GM19351 (cell line): Measurements from ENCODE around the gene CCR1.
"Not testable (repeated sequence)": the region's sequence is repeated elsewhere in the genome, so short reads cannot be mapped to it uniquely, and the experiment has no call there.

Experiments
- ATAC-seq: cut with Tn5 transposase; IDR thresholded peaks from one replicate; pipeline ENCODE4 v1.9.1; 2021; ENCODE audit warnings: mild to moderate bottlenecking, moderate library complexity; ENCODE audit not compliant: unreplicated experiment

Gene CCR1

DNA sequence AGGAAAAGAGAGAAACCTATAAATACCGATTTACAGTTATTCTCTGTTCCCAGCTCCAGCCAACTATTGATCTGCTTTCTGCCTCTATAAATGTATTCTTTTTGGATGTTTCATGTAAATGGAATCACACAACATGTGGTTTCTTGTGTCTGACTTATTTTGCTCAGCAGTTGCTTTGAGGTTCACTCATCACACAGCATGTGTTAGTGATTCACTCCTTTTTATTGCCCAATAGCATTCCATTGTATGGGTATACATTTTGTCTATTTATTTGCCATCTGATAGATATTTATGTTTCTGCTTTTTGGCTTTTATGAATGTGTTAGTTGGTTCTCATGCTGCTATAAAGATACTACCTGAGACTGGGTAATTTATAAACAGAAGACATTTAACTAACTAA, 23.6 kb downstream of the CCR1 start:
- no peak for ATAC-seq

DNA sequence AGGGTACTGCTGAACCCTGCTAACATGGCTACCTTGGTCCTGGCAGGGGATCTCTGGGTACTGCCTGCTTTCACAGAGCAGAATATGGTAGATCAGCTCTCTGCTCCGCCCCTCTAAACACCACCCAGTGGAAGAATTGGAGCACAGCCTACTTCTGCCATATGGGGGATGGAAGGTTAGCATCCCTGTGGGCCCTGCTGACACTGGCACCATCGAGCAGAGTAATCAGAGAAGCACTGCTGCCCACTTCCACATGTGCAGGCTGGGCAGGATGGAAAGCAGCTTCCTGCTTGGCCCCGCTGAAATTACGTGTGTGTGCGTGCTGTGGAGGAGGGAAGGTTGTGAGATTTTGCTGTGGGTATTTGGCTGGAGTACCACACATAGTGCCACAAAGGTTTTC, 24.8 kb downstream of the CCR1 start:
- ATAC-seq, result no peak

DNA sequence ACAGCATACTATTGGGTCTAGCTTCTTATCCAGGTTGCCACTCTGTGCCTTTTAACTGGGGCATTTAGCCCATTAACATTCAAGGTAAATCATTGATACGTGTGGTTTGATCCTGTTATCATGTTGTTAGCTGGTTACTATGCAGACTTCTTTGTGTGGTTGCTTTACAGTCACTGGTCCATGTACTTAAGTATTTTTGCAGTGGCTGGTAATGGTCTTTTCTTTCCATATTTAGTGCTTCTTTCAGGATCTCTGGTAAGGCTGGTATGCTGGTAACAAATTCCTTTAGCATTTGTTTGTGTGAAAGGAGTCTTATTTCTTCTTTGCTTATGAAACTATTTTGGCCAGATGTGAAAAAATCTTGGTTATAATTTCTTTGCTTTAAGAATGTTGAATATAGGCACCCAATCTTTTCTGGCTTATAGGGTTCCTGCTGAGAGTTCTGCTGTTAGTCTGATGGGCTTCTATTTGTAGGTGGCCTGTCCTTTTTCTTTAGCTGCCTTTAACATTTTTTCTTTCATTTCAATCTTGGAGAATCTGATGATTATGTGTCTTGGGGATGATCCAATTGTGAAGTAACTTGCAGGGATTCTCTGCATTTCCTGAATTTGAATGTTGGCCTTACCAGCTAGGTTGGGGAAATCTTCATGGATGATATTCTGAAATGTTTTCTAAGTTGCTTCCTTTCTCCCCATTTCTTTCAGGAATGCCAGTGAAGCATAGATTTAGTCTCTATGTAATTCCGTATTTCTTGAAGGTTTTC, 39.3 kb downstream of the CCR1 start:
- ATAC-seq, result no peak

DNA sequence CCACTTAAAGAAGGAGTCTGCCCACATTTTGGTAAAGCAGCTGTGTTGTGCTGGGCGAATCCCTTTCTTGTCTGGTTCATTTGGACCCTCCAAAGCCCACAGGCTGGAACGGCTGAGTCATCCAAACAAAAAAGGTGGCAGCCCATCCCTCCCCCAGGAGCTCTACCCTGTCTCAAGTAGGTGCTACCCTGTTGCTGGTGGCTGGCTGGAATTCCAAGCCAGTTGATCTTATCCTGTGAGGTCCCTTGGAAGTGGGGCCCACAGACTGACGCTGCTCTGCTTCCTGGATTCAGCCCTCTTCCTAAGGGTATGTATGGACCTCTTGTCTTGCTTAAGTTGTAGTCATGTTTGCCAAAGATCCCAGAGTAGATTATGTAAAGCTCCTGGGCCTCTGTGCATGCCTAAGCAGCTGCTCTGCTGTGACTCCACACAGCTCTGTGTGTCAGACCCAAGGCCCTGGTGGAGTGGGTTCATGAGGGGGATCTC, 44.5 kb downstream of the CCR1 start:
- no peak for ATAC-seq

DNA sequence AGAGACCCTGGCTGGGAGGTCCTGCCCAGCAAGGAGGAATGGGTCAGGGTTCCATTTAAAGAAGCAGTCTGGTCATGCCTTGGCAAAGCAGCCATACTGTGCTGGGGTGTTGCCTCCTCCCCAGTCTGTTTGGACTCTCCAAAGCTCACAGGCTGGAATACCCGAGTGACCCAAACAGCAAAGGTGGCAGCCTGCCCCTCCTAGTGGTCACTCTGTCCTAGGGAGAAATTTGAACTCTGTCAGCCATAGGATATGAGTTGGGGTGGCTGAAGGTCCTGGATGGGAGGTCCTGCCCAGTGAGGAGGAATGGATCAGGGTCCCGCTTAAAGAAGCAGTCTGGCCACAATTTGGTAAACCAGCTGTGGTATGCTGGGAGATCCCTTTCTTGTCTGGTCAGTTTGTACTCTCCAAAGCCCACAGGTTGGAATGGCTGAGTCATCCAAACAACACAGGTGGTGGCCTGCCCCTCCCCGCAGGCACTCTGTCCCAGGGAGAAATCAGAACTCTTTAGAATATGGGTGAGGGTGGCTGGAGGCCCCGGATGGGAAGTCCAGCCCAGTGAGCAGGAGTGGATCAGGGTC, 45.0 kb downstream of the CCR1 start:
- no peak for ATAC-seq

DNA sequence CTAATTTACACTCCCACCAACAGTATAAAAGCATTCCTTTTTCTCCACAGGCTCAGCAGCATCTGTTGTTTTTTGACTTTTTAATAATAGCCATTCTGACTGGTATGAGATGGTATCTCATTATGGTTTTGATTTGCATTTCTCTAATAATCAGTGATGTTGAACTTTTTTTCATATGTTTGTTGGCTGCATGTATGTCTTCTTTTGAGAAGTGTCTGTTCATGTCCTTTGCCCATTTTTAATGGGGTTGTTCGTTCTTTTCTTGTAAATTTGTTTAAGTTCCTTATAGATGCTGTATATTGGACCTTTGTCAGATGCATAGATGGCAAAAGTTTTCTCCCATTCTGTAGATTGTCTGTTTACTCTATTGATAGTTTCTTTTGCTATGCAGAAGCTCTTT, 50.4 kb downstream of the CCR1 start:
- not testable (repeated sequence) for ATAC-seq

DNA sequence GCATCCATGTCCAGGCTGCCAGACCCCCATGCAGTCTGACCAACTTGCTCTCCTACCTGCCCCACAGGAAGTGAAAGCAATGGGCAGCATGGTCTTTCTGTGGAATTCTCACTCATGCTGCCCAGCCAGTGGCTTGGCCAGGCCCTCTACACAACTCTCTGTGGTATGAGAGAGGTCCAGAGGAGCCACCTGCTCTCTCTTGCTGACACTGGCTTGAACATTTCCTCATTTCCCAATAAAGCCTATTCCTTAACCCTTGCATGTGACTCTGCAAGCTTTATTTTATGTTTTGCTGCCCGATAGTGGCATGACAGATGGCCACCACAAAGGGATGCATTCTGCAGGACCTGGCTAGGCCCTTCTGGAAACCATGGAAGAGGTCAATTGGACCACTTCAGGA, 53.8 kb downstream of the CCR1 start:
- ATAC-seq, result no peak
